GM18868 (cell line): ENCODE measurements around the gene SOX4.

Experiments used
- ATAC-seq: cut with Tn5 transposase; IDR thresholded peaks from one replicate; pipeline ENCODE4 v1.9.1; 2021; ENCODE audit warnings: mild to moderate bottlenecking, moderate library complexity; ENCODE audit not compliant: unreplicated experiment

SOX4 gene

GRCh38 chr6:21593927-21594415, 420 bp downstream of the SOX4 start:
- ATAC-seq = peak; percentile 13

GRCh38 chr6:21594416-21595281, 1.1 kb downstream of the SOX4 start:
- peak; percentile 12 for ATAC-seq

- ATAC-seq = peak; percentile 18
These were observed 2.0 kb downstream of the SOX4 start for GRCh38 chr6:21595285-21596144.

- no peak for ATAC-seq
These were observed 2.8 kb downstream of the SOX4 start for GRCh38 chr6:21596145-21596948.

GRCh38 chr6:21596949-21597682, 3.6 kb downstream of the SOX4 start:
- ATAC-seq = no peak

- ATAC-seq = no peak
These were observed 4.5 kb downstream of the SOX4 start for GRCh38 chr6:21597801-21598673.

GRCh38 chr6:21598674-21599023, 5.1 kb downstream of the SOX4 start:
- no peak for ATAC-seq

- no peak for ATAC-seq
These were observed 5.6 kb downstream of the SOX4 start for GRCh38 chr6:21599051-21599696.

GRCh38 chr6:21601339-21601923, 7.9 kb downstream of the SOX4 start:
- no peak for ATAC-seq

GRCh38 chr6:21601932-21602390, 8.4 kb downstream of the SOX4 start:
- ATAC-seq = no peak

GRCh38 chr6:21603082-21603952, 9.8 kb downstream of the SOX4 start:
- ATAC-seq = peak; percentile 78

GRCh38 chr6:21604081-21604480, 10.5 kb downstream of the SOX4 start:
- no peak for ATAC-seq

- no peak for ATAC-seq
These were observed 11.6 kb downstream of the SOX4 start for GRCh38 chr6:21605166-21605565.

- ATAC-seq = no peak
These were observed 15.1 kb downstream of the SOX4 start for GRCh38 chr6:21608601-21609000.

GRCh38 chr6:21609881-21610329, 16.4 kb downstream of the SOX4 start:
- ATAC-seq = no peak

- peak; percentile 94 for ATAC-seq
These were observed 16.8 kb downstream of the SOX4 start for GRCh38 chr6:21610341-21610740.

GRCh38 chr6:21611485-21611884, 17.9 kb downstream of the SOX4 start:
- ATAC-seq = no peak
